GM10847 (cell line): ENCODE results near the gene RAPGEF3.

ENCODE experiments used
- POLR2A ChIP-seq: IDR thresholded peaks from 2 replicates; pipeline ENCODE4 v1.6.1; 2011; ENCODE audit not compliant: insufficient read length; ENCODE audit errors: extremely low read depth

Gene RAPGEF3

DNA sequence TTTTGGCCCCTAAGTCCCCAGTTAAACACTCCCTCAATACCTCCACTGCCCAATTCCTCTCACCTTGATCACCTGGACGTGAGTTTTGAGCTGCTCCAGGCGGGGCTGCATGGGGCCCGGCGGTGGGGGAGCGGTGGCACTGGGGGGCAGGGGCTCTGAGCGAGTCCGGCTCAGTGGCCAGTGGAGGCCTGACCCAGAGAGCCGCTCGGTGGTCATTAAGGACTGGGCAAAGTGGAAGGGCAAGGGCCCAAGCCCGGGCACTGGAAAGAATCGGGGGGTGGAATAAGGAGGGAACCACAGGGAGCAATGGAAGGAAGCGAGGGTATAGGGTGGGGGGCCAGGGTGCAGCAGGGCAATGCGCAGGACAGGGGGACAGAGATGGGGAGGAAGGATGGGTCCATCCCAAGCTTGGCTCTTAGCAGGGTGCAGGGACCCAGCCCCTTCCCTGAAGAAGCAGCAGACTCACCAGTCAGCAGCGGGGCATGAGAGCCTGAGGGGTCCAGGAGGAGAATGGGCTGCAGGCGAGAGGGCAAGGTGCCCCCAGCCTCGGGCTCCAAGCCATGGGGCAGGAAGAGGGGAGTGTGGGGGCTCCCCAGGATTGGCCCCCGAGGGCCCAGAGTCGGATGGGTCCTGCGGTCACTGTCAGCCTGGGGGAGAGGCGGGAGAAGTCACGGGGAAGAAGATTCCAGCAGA lies 36.6 kb upstream of the RAPGEF3 start:
- TF ChIP-seq POLR2A: no peak

DNA sequence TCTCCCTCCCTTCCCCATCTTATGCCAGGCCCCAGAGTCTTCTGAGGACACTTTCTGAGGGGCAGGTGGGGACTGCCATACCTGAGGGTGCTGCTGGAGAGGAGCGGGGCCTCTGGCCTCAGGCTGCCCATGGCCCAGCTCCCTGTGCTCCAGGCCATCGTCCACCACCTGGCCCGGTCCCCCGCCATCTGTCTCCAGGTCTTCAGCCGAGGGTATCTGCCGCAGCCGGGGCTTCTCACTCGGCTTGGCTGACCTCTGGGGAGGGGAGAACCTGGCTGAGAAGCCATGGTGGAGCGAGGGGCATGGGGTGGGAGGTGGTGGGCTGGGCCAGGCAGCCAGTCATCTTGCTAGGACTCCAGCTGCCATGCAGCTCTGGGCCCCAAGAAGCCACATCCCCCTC lies 36.0 kb upstream of the RAPGEF3 start:
- TF ChIP-seq POLR2A: no peak

DNA sequence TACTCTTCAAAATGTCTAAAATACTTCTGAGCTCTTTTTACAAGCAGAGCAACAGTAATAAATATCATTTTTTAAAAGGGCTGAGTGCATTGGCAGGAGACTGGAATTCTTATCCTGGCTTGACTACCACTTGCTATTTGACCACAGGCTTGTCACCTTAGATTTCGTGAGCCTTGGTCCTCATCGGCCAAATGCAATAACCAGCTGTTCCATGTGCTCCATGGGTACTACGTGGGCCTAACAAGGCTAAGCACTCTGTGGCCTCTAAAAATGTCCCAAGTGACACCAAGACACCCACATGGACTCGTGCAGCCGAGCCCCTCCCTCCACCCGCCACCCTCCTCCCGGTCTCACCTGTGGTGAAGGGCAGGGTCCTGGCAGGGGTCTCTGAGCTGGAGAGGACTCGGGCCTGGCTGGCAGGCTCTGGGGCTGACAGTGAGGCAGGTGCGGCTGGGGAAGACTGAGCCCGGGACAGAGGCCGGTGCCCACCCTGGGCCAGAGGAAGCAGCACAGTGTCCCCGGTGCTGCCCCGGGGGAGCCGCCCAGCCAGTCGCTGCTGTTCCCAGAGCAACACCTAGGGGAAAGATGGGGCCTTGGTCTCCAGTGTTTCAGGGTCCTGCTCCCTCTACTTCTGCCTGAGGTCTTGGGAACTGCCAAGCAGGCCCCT lies 34.5 kb upstream of the RAPGEF3 start:
- no peak for TF ChIP-seq POLR2A

DNA sequence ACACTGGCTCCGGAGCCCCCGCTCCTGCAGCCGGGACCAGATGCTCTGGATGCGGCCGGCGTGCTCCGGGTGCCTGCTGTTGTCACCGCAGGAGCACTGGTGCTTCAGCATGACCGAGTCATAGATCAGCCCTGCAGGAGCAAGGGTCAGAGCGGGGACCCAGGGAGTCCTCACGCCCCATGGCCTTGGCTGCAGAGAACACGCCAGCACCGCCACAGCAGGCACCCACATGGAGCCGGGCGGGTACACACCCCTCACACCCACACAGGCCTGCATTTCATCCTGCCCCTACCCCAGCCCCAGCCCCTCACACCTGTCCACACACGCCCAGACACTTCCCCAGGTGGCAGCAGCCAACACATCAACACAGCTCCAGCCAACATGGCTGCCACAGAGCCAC lies 33.2 kb upstream of the RAPGEF3 start:
- no peak for TF ChIP-seq POLR2A

DNA sequence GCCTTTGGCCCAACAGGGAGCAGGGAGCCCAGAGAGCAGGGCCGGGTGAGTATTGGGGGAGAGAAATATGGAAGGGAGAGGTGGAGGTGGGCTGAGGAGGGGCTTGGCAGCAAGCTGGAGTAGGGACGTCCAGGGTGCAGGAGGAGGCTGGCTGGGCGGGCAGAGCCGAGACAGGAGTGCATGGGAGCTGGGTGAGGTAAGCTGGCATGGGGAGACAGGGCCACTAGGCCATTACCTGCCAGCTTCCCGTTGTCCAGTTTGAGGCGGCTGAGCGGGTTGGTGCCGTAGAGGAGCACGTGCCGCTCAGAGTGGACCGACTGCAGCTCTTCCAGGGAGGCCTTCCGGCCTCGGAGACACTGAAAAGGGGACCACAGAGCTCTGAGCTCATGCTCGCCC lies 32.7 kb upstream of the RAPGEF3 start:
- TF ChIP-seq POLR2A: no peak

DNA sequence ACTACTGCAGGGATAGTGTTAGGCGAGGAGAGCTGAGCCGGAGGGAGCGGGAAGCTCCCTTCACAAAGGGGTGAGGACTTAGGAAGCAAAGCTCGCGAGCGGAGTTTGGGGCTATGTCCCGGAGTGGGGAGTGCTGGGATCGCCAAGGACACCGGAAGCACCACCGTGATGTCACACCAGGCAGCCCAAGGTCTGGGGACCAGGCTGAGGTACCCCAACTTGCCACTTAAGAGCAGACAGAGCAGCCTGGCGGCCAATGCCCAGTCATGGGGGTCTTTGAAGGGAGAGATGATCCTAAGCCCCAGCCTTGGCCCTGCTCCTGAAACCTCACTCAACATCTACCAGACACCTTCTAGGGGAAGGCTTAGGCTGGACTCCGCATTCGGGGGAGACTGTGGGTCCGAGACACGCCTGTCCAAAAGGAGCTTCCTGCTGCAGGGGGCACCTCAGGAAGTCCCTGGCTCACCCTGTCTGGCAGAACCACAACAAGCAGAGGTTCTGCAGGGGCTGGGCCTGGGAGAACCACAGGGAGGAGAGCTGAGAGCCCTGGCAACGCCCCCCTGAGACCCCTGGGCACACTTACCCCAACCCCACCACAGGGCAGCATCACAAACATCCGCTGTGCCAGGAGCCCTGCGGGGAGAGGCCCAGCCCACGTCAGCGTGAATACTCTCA lies 32.1 kb upstream of the RAPGEF3 start:
- no peak for TF ChIP-seq POLR2A

DNA sequence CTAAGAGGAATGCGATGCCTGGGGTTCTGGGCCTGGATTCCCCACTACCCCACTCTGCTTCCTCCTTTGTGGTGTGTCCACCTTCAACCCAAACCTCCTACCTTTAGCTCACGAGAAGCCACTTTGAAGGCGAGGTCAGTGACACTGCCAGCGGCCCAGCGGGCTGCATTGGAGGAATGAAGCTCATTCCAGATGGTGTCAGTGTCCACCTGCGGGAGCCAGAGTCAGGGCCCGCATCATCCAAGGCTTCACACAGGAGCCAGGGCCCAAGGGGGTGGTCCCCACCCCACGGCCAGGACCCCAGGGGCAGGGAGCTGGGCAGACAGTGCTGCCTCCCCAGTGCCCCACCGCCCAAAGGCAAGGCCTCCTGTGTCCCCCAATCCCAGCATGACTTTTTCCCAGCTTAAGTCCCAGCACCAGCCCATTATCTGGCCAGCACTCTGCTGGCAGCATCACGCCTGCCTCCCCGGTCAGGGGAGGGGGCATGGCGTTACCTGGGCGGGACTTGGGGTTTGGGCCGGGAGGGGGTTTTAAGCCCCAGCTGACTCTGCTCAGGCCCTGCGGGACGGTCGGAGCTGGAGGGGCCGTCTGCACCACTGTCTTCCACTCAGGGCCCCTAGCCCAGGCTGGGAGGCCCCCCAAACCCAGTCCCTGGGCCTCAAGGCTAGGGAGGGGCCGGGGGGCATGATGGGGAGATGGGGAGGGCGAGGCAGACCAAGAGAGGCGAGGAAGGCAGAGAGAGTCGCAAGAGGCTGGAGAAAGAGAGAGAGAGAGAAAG lies 31.2 kb upstream of the RAPGEF3 start:
- no peak for TF ChIP-seq POLR2A

DNA sequence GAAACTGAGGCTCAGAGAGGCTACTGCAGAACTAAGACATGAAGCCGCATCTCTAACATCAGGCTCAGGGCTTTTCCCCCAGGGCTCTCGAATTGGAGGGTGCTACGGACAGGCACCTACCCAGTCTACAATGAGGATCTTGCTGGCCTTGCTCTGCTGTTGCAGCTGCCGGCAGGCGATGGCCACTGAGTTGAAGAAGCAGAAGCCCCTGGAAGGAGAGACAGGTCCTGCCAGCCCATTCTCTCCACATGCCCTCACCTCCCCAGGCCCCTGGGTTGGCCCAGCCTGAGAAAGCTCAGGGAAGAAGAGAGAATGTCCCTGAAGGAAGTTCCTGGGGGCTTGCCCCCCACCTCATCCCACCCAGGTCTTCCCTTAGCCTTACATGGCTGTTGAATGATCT lies 30.5 kb upstream of the RAPGEF3 start:
- no peak for TF ChIP-seq POLR2A

DNA sequence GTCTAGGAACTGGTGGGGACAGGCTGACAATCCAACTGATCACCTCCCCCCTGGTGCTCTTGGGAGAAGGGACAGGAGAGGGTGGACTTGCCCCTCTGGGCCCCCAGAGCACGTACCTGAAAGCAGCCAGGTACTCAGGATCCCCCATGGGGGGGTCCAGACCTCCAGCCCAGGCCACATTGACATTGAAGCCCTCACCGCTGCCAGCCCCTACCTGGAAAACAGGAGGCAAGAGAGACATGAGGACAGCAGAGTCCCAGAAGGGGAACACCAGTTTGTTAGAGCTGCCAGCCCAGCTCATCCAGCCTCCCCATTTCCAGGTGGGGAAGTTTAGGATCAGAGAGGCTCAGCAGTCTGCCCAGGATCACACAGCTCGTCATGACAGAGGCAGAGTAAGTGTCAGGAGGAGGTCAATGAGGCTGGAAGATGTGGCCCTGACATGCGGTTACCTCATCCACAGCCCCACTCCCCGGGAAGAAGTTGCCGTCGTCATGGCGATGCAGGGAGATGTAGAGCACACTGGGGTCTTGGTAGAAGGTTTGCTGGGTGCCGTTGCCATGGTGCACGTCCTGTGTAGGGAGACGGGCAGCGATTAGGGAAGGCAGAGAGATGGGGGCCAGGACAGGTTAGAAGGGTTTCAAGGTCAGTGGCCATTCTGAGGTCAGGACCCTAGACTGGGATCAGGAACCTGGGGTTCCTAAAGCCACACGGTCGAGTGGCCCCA lies 29.1 kb upstream of the RAPGEF3 start:
- no peak for TF ChIP-seq POLR2A

DNA sequence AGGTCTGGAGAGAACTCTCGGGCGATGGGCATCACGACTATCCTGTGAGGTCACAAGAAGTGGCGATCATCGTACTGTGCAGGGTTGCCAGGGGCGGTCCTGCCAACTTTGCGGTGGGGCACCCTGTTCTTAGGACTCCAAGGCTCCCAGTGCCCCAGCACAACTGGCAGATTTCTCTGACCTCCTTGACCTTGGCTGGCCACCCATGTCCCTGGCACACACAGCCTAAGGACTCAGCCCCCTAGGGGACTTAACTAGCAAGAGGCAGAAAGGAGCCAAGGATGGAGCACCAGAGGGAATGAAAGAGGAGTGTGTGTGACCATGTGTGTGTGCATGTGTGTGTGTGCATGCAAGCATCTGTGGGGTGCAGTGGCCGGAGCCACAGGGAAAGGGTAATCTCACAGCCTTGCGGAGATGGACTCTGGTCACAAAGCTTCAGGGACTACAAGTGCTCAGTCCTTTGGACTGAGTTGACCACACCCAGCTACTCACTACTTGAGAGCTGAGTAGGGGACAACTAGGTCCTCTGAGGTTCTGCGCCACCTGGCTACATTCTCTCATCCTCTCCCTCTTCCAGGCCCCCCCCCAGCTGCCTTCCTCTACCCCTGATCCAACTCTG lies 28.1 kb upstream of the RAPGEF3 start:
- no peak for TF ChIP-seq POLR2A

DNA sequence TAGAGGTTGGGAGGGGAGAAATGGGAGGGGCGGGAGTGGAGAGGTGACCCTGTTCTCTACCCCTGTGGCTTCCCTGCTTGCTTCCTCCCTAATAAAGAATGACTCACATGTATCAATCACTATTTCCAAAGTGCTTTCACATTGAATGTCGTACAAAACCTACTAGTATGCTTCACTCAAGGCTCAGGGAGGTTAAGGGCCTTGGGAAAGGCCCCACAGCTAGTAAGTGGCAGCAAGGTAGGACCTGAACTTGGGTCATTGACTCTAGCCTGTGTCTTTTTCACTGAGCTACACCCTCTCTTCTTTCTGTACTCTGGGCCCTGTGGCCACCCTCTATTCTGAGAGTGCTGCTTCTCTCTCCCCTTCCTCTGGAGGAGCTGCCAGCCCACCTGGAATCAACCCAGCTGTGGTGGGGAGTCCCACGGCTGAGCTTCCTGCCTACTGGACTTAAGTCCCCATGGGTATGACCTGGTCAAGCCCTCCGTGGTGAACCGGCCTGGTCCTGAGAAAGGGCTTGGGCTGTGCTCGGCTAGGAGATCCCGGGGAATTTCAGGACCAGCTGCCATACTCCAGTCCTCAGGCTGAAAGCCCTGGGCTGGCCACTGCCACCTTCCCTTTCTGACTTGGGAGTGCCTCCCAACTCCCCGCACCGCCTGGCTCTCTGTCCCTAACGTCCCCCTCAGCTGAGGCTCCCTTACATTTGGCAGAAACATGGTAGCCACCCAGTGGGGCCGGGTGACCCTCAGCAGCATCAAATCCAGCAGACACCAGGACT lies 27.4 kb upstream of the RAPGEF3 start:
- no peak for TF ChIP-seq POLR2A

DNA sequence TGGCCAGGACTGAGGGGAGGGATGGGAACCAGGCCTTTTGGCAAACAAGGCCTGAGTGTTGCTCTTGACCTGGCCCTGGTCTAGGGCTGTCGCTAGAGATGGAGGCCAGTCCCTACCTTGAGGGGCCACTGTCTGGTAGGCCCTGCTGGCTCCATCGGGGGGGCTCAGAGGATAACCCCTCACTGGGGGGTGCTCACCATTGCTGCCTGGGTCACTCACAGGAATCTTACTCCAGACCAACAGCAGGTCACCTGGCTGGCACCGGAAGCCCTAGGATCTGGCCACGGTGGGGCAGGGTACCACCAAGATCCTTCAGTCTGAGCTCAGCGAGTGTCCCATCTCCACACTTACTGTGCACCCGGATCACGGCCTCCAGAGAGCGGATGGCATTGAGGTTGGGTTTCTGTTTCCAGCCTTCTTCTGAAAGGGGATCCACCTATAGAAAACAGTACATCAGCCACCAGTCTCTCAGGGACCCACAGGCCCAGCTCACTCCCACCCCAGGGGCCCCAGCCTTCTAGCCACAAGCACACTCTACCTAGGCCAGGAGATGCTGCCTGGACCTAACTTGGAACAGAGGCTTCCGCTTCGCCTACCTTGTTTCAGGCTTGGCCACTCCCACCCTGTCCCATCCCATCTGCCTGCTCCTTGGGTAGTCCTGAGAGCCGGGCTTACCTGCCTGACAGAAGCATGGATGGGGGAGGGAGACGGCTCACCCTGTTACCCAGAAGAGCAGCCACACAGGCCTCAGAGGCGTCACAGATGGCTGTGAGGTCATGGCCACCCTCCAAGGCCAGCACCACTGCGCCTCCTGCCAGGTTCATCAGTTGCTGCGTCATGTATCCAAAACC lies 26.6 kb upstream of the RAPGEF3 start:
- no peak for TF ChIP-seq POLR2A

DNA sequence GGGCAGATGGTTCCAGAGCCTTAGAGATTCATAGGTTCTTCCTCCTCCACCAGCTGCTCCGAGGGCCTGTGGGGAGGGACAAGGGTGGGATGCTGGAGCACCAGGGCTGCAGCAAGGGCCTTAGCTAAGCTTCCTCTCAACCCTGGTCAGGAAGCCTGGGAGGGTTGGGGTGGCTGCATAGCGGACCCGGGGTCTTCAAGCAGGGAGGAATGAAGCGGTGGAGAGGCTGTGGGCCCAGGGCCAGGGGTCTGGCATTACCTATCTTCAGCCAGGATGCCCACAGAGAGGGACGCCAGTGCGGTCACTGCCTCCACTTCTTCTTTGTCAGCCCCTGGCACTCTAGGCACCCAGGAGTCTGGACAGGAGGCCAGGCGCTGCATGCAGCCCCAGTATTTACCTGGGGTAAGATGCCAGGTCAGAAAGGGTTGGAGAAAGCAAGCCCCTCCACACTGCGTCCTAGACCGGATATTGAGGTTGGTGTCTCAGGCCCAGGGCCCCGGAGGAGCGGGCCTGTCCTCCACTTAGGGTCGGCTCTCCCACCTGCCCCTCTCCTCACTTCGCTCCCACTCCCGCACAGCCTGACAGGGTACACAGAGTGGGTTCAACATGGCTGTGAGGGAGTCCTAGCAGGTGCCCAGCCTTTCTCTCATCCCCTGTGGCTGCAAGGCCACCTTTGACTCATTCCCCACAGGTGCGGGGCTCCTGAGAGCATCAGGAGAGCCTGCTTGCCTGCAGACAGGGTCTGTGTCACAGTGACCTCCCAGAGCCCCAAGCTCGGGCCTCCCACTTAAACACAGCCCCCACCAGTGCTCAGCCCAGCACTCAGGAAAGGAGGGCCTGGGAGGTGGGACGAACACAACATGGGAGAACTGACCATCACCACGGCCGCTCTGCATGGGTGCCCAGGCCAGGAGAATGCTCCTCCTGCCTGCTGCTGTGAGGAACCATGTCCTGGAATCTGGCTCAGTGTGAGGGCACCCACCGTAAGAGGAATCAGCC lies 25.4 kb upstream of the RAPGEF3 start:
- TF ChIP-seq POLR2A: no peak
